CD4-positive, alpha-beta memory T cell (primary cell): Measurements from ENCODE around the gene CMTM7. TPM values are rescaled to one million over a fixed set of nuclear protein-coding genes. Genes with fewer than 3 reads are reported as not detected.

Source experiments
- CTCF ChIA-PET: fragments of 350-600 bp; sonication (Branson Sonifier 250); formaldehyde crosslinking; loops from one replicate; lab custom pipeline; 2021; ENCODE audit warnings: inconsistent platforms; ENCODE audit not compliant: partially characterized antibody; lab: Charles Lee
- POLR2A ChIA-PET: fragments of 350-600 bp; sonication (Branson Sonifier 250); formaldehyde crosslinking; loops from one replicate; lab custom pipeline; 2021; ENCODE audit not compliant: partially characterized antibody; lab: Charles Lee
- DNase-seq, 5 donors: peaks; one replicate each; pipeline versions ENCODE4 v3.0.0 to v3.0.0-alpha.2; 2020 to 2022; ENCODE audit warnings: mixed read lengths in 1 of 5
- H3K27ac ChIP-seq: one replicate; pipeline ENCODE4 v1.7.0; 2013; ENCODE audit warnings: low read depth, low read length
- H3K27me3 ChIP-seq: 2 replicates; pipeline ENCODE4 v1.7.0; 2013; ENCODE audit warnings: mild to moderate bottlenecking, low read length, moderate library complexity; ENCODE audit not compliant: insufficient read depth
- H3K36me3 ChIP-seq: 2 replicates; pipeline ENCODE4 v1.7.0; 2013; ENCODE audit warnings: mild to moderate bottlenecking, low read length, moderate library complexity; ENCODE audit not compliant: insufficient read depth
- H3K4me1 ChIP-seq: 2 replicates; pipeline ENCODE4 v1.7.0; 2013; ENCODE audit warnings: mild to moderate bottlenecking, low read length, moderate library complexity; ENCODE audit not compliant: insufficient read depth
- H3K4me3 ChIP-seq, 2 donors: one replicate each; pipeline ENCODE4 v1.7.0; 2013; ENCODE audit warnings: low read length in 2 of 2, mild to moderate bottlenecking in 1 of 2
- H3K9me3 ChIP-seq, 2 donors: one replicate each; pipeline ENCODE4 v1.7.0; 2013; ENCODE audit warnings: low read length in 2 of 2, control low read depth in 1 of 2; ENCODE audit not compliant: control insufficient read depth in 1 of 2
- H3K27ac Mint-ChIP-seq, 7 donors: one replicate each; pipeline ENCODE4 v1.8.0; 2020 to 2021; ENCODE audit warnings: mixed read lengths in 7 of 7, mild to moderate bottlenecking in 6 of 7, inconsistent platforms in 3 of 7, moderate library complexity in 3 of 7
- H3K27me3 Mint-ChIP-seq, 2 donors: one replicate each; pipeline ENCODE4 v1.8.0; 2020 to 2021; ENCODE audit warnings: mixed read lengths in 2 of 2
- H3K36me3 Mint-ChIP-seq, 2 donors: one replicate each; pipeline ENCODE4 v1.8.0; 2020 to 2021; ENCODE audit warnings: mixed read lengths in 2 of 2, inconsistent platforms in 1 of 2, mild to moderate bottlenecking in 1 of 2
- H3K4me1 Mint-ChIP-seq, 4 donors: one replicate each; pipeline ENCODE4 v1.8.0; 2020 to 2021; ENCODE audit warnings: mixed read lengths in 4 of 4, mild to moderate bottlenecking in 1 of 4
- H3K4me3 Mint-ChIP-seq, 8 donors: one replicate each; pipeline ENCODE4 v1.8.0; 2020 to 2021; ENCODE audit warnings: mixed read lengths in 8 of 8, mild to moderate bottlenecking in 7 of 8, moderate library complexity in 6 of 8, inconsistent platforms in 3 of 8
- H3K9me3 Mint-ChIP-seq, 8 donors: one replicate each; pipeline ENCODE4 v1.8.0; 2020 to 2021; ENCODE audit warnings: mixed read lengths in 8 of 8, mild to moderate bottlenecking in 5 of 8, inconsistent platforms in 3 of 8, moderate library complexity in 1 of 8
- intact Hi-C: fragments of 100-400 bp; cut with micrococcal nuclease; formaldehyde crosslinking; loops from one replicate; pipeline ENCODE4 v1.15.1; 2023
- polyA plus RNA-seq, 2 donors: library from polyadenylated mRNA; unstranded; fragments of 300-500 nt; fragmentation: Illumina TruSeq; gene quantifications; one replicate each; pipeline ENCODE4 v1.2.3, GENCODE V29; 2021
- total RNA-seq, 2 experiments: library from RNA; stranded (reverse); gene quantifications; one replicate each; pipeline ENCODE4 v1.2.3, GENCODE V29; 2021

CMTM7 gene
- total and polyA plus RNA-seq, 4 experiments from 2014 or later: 44.2 to 137 (median 65.7) TPM

DNA sequence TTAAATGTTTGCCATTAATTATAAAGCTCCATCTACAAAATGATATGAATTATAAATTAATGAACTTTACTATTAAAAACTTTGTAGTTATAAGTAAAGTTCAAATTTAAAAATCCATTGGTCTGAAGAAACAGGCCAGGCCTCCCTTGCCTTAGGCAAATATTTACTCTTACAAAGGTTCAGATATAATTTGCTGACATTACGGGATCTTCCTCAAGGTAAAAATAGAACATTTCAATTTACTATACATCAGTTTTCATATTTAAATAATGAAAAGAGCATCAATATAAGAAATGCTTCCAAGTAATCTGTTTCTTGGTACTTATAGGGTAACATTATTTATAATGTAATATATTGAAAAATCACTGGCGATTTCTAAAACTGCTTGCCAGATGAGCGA is 107.3 kb downstream of the CMTM7 start:
- Histone ChIP-seq H3K27me3 (no peaks in the 10 kb centered on the region), H3K27ac (no peak overlapping the region), H3K9me3 (no peaks in the 10 kb centered on the region), H3K4me3 (no peak overlapping the region), H3K36me3 (no peaks in the 10 kb centered on the region), H3K4me1 (peaks cover 74% of the 10 kb centered on the region)
- H3K9me3 Mint-ChIP-seq: no peaks in the 10 kb centered on the region
- peaks cover 13 to 25% of the 10 kb centered on the region in 2 donors for H3K36me3 Mint-ChIP-seq
- ChIA-PET CTCF (interaction anchor here (1.0 to 4.6 kb wide), 3 partner anchors 11 to 31 kb away, joined by 3 to 16 read pairs (median 16); no protein-coding TSS in a partner anchor), POLR2A (no interaction called here)
- peak overlapping the region in 1 of 7 donors; percentile 49 for H3K27ac Mint-ChIP-seq
- DNase-seq: no peak
- intact Hi-C loops: no loop called here
- H3K4me1 Mint-ChIP-seq: peaks cover 33 to 72% (median 48%) of the 10 kb centered on the region in 4 donors
- H3K4me3 Mint-ChIP-seq: peak overlapping the region in 1 of 8 donors; percentile 11
- no peaks in the 10 kb centered on the region for H3K27me3 Mint-ChIP-seq

DNA sequence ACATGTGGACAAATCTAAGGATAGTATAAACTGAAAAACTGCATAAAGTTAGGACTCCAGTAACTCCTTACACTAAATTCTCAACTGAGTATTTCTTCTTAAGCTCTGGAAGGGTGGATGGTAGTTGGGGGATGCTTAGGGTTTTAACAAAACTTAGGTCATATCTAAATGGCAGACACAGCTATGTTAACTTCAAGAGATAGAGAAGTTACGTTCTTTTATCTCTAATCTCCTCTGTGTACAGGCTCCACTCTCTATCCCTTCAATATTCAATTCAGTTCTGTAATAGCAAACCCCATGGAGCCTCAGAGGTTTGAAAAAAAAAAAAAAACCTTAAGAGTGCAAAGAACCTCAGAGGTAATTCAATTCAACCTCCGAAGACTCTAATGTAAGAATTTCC is 107.9 kb downstream of the CMTM7 start:
- no peak for DNase-seq
- Histone ChIP-seq H3K9me3 (no peaks in the 10 kb centered on the region), H3K4me3 (no peak overlapping the region), H3K4me1 (peaks cover 68% of the 10 kb centered on the region), H3K36me3 (no peaks in the 10 kb centered on the region), H3K27me3 (no peaks in the 10 kb centered on the region), H3K27ac (no peak overlapping the region)
- Mint-ChIP-seq H3K27me3 (no peaks in the 10 kb centered on the region), H3K36me3 (peaks cover 13 to 25% of the 10 kb centered on the region in 2 donors), H3K27ac (peak overlapping the region in 4 of 7 donors; percentile 1 to 49 (median 16)), H3K4me1 (peaks cover 33 to 72% (median 48%) of the 10 kb centered on the region in 4 donors), H3K4me3 (peak overlapping the region in 5 of 8 donors; percentile 36 to 97 (median 70)), H3K9me3 (no peaks in the 10 kb centered on the region)
- ChIA-PET CTCF (interaction anchor here (1.0 to 4.6 kb wide), 3 partner anchors 11 to 32 kb away, joined by 3 to 16 read pairs (median 16); no protein-coding TSS in a partner anchor), POLR2A (no interaction called here)
- intact Hi-C loops: no loop called here

DNA sequence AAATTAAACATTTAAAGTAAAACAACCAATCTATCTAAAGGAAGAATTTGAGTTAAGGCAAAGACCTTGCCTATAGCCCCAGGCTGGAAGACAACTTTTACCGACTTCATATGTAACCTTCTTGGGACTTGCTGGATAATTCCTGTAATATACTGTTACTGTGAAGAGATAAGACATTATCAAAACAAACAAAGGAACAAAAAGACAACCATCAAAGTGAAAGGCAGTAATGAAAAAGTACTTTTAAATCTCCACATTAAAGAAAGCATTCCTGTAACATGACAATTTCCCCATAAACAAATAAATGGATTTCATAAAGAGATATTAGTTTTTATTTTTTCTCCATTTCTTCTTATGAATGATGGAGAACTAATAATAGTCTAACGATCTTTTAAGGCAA is 108.6 kb downstream of the CMTM7 start:
- no peak for DNase-seq
- Histone ChIP-seq H3K27ac (no peak overlapping the region), H3K27me3 (no peaks in the 10 kb centered on the region), H3K4me3 (peak overlapping the region in 1 of 2 donors; percentile 82), H3K9me3 (no peaks in the 10 kb centered on the region), H3K36me3 (no peaks in the 10 kb centered on the region), H3K4me1 (peaks cover 62% of the 10 kb centered on the region)
- peak overlapping the region in 5 of 7 donors; percentile 2 to 78 (median 18) for H3K27ac Mint-ChIP-seq
- intact Hi-C loops: loop anchor here (5.0 to 10.0 kb wide), 2 partner anchors 38 to 965 kb away; partner anchors contain the start of gene STT3B
- peaks cover 13 to 25% of the 10 kb centered on the region in 2 donors for H3K36me3 Mint-ChIP-seq
- ChIA-PET CTCF (interaction anchor here (2.0 to 3.6 kb wide), 2 partner anchors 9 to 32 kb away, joined by 5 to 16 read pairs; no protein-coding TSS in a partner anchor), POLR2A (no interaction called here)
- no peaks in the 10 kb centered on the region for H3K9me3 Mint-ChIP-seq
- H3K4me1 Mint-ChIP-seq: peaks cover 33 to 69% (median 46%) of the 10 kb centered on the region in 4 donors
- no peaks in the 10 kb centered on the region for H3K27me3 Mint-ChIP-seq
- H3K4me3 Mint-ChIP-seq: peak overlapping the region in 6 of 8 donors; percentile 70 to 98 (median 96)

DNA sequence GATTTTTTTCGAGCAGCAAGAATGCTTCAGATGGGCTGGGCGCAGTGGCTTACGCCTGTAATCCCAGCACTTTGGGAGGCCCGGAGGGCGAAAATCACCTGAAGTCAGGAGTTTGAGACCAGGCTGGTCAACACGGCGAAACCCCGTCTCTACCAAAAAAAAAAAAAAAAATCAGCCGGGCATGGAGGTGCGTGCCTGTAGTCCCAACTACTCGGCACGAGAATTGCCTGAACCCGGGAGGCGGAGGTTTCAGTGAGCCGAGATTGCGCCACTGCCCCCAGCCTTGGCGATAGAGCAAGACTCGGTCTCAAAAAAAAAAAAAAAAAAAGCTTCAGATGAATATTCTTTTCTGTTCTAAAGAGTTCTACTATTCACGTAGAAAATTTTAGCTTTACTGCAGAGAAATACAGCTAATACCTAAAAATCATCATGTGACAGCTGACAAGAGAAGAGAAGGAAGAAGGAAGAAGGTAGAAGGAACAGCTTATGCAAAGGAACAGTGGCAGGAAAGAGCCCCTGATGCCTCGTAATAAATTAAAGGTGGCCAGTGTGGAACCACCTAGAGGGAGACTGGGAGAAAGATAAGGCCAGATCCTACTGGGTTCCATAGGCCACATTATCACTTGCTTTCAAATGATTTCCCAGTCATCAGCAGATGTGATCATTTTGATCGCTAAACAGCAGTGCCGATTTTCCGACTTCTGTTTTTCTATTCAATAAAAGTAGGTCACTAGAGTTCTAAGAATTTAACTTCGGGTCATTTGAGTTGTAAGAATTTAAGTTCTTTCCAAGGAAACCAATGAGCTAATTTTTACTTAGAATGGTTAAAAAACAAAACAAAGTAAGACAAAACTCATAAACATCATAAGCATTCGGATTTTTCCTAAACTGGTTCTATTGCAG is 109.5 kb downstream of the CMTM7 start:
- Histone ChIP-seq H3K4me3 (peak overlapping the region; percentile 82 to 89), H3K36me3 (no peaks in the 10 kb centered on the region), H3K4me1 (peaks cover 54% of the 10 kb centered on the region), H3K27ac (peak overlapping the region; percentile 98), H3K27me3 (no peaks in the 10 kb centered on the region), H3K9me3 (no peaks in the 10 kb centered on the region)
- peak overlapping the region; percentile 77 to 99 (median 96) for H3K27ac Mint-ChIP-seq
- peaks cover 13 to 20% of the 10 kb centered on the region in 2 donors for H3K36me3 Mint-ChIP-seq
- peak in 1 of 5 donors; percentile 11 for DNase-seq
- peaks cover 31 to 61% (median 43%) of the 10 kb centered on the region in 4 donors for H3K4me1 Mint-ChIP-seq
- peak overlapping the region; percentile 91 to 99 (median 96) for H3K4me3 Mint-ChIP-seq
- H3K27me3 Mint-ChIP-seq: no peaks in the 10 kb centered on the region
- intact Hi-C loops: loop anchor here (5.0 to 10.0 kb wide), 2 partner anchors 39 to 966 kb away; partner anchors contain the start of gene STT3B
- no peaks in the 10 kb centered on the region for H3K9me3 Mint-ChIP-seq
- CTCF ChIA-PET: interaction anchor here (1.0 to 3.6 kb wide), 12 partner anchors 9 to 325 kb away, joined by 3 to 16 read pairs (median 4); no protein-coding TSS in a partner anchor
- POLR2A ChIA-PET: interaction anchor here (0.6 to 2.2 kb wide), 6 partner anchors 9 to 280 kb away, joined by 3 to 8 read pairs (median 4); partner anchors contain the start of gene CMTM7

DNA sequence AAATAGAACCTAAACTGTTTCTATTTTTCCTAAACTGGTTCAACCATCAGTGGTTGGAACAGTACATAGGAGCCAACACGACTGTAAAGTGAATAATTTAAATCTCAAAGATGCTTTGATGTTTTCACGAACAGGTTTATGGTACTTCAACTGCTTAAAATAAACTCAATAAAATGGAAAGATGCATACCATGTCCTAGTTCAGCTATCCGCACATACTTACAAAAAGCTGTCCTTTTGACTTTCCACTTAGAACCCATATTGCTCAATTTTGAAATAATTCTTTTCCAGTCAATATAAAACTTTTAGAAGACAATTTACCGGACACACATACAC is 110.1 kb downstream of the CMTM7 start:
- Histone ChIP-seq H3K36me3 (no peaks in the 10 kb centered on the region), H3K27ac (peak overlapping the region; percentile 98), H3K4me3 (peak overlapping the region; percentile 82 to 89), H3K4me1 (peaks cover 48% of the 10 kb centered on the region), H3K27me3 (no peaks in the 10 kb centered on the region), H3K9me3 (no peaks in the 10 kb centered on the region)
- peaks cover 10 to 18% of the 10 kb centered on the region in 2 donors for H3K36me3 Mint-ChIP-seq
- peak overlapping the region; percentile 77 to 99 (median 96) for H3K27ac Mint-ChIP-seq
- POLR2A ChIA-PET: interaction anchor here (0.9 to 2.2 kb wide), 7 partner anchors 9 to 110 kb away, joined by 3 to 8 read pairs (median 3); partner anchors contain the start of gene CMTM7
- H3K4me3 Mint-ChIP-seq: peak overlapping the region; percentile 91 to 99 (median 96)
- peaks cover 26 to 55% (median 38%) of the 10 kb centered on the region in 4 donors for H3K4me1 Mint-ChIP-seq
- H3K9me3 Mint-ChIP-seq: no peaks in the 10 kb centered on the region
- intact Hi-C loops: loop anchor here (1.0 to 10.0 kb wide), 4 partner anchors 39 to 967 kb away; partner anchors contain the start of genes CNOT10, DYNC1LI1 and STT3B
- peak in 1 of 5 donors; percentile 4 for DNase-seq
- no peaks in the 10 kb centered on the region for H3K27me3 Mint-ChIP-seq
- CTCF ChIA-PET: interaction anchor here (1.0 to 3.6 kb wide), 13 partner anchors 8 to 326 kb away, joined by 3 to 16 read pairs (median 4); no protein-coding TSS in a partner anchor

DNA sequence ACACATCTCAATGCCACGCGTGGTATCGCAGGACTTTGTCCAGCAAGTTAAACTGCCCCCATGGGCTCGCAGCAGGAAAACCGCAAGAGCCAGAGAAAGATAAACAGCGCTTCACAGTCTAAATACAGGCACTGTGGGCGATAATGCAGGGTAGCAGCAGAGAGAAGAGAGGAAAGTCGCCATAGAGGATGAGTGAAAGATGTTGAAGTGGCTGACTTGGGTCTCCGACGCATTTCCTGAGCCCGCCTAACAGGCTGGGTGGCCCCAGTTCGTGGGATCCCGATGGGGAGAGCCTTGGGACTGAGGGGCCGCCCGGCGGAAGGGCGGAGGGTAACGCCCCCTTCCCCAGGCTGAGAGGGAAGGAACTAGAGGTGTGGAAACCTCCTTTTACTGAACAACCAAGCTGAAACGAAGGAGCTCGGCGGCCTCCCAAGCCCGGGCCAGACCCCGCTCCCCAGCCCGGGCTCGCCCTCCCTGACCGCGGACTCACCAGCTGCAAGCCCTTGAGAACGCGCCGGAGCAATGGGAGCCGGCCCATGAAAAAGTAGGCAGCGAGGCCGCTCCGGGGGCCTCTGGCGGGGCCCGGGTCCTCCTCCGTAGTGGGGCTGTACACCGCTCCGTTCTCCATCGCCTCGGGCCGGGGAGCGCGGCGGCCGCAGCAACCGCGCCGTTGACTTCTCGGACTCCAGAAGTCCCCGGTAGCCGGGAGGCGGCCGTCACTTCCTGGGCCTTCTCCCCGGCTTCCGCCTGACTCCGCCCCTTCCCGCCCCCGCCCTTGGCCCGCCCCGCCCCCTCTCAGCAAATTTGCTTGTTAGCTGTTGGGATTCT is 110.7 kb downstream of the CMTM7 start, which contains the start of gene CMTM6:
CMTM6 (minus strand) TSS at position 735 of the 828 bp plus-strand sequence; CDS start at position 628, 107 bp downstream.
- Mint-ChIP-seq H3K4me3 (peak within 1 kb of the TSS; percentile 91 to 99 (median 96)), H3K9me3 (no peaks in the 10 kb centered on the region), H3K27ac (peak within 1 kb of the TSS; percentile 77 to 99 (median 98)), H3K27me3 (no peaks in the 10 kb centered on the region), H3K36me3 (peaks cover 9 to 17% of the 10 kb centered on the region in 2 donors), H3K4me1 (peaks cover 24 to 51% (median 36%) of the 10 kb centered on the region in 4 donors)
- Histone ChIP-seq H3K9me3 (no peaks in the 10 kb centered on the region), H3K4me3 (peak within 1 kb of the TSS; percentile 82 to 89), H3K36me3 (no peaks in the 10 kb centered on the region), H3K4me1 (peaks cover 46% of the 10 kb centered on the region), H3K27ac (peak within 1 kb of the TSS; percentile 98), H3K27me3 (no peaks in the 10 kb centered on the region)
- ChIA-PET CTCF (interaction anchor here (1.0 to 3.6 kb wide), 12 partner anchors 7 to 326 kb away, joined by 3 to 16 read pairs (median 4); no protein-coding TSS in a partner anchor), POLR2A (interaction anchor here (0.8 to 2.2 kb wide), 8 partner anchors 8 to 111 kb away, joined by 3 to 8 read pairs (median 4); partner anchors contain the start of gene CMTM7)
- intact Hi-C loops: loop anchor here (1.0 to 10.0 kb wide), 4 partner anchors 40 to 968 kb away; partner anchors contain the start of genes CNOT10, DYNC1LI1 and STT3B
- peak; percentile 69 to 80 (median 74) for DNase-seq
